ENCODE data around the gene SLC6A1.
A peak's percentile ranks its signal among the peaks of the same experiment; 100 is the strongest.
"Not testable (repeated sequence)": the region's sequence is repeated elsewhere in the genome, so short reads cannot be mapped to it uniquely, and the experiment has no call there.

The SLC6A1 gene

GRCh38 chr3:11060500-11061251, 68.1 kb downstream of the SLC6A1 start:
- DNase-seq (ENCODE audit: low spot score) = peak; percentile 67

GRCh38 chr3:11061268-11061871, 68.8 kb downstream of the SLC6A1 start:
- DNase-seq (ENCODE audit: low spot score) = not testable (repeated sequence)

GRCh38 chr3:11062704-11063103, 70.2 kb downstream of the SLC6A1 start:
- DNase-seq (ENCODE audit: low spot score) = no peak

GRCh38 chr3:11071096-11071755, 78.7 kb downstream of the SLC6A1 start:
- no peak for DNase-seq (ENCODE audit: low spot score)

GRCh38 chr3:11072631-11073030, 80.1 kb downstream of the SLC6A1 start:
- no peak for DNase-seq (ENCODE audit: low spot score)

GRCh38 chr3:11074011-11074410, 81.5 kb downstream of the SLC6A1 start:
- no peak for DNase-seq (ENCODE audit: low spot score)

- DNase-seq (ENCODE audit: low spot score) = no peak
These were observed 81.9 kb downstream of the SLC6A1 start for GRCh38 chr3:11074451-11074850.

GRCh38 chr3:11075122-11075521, 82.6 kb downstream of the SLC6A1 start:
- DNase-seq (ENCODE audit: low spot score) = not testable (repeated sequence)

- DNase-seq (ENCODE audit: low spot score) = no peak
These were observed 84.2 kb downstream of the SLC6A1 start for GRCh38 chr3:11076711-11077110.

- no peak for DNase-seq (ENCODE audit: low spot score)
These were observed 84.9 kb downstream of the SLC6A1 start for GRCh38 chr3:11077466-11077865.

GRCh38 chr3:11078826-11079515, 86.4 kb downstream of the SLC6A1 start:
- DNase-seq (ENCODE audit: low spot score) = no peak

- no peak for DNase-seq (ENCODE audit: low spot score)
These were observed 87.9 kb downstream of the SLC6A1 start for GRCh38 chr3:11080492-11080891.

GRCh38 chr3:11084098-11084497, 91.5 kb downstream of the SLC6A1 start:
- no peak for DNase-seq (ENCODE audit: low spot score)

GRCh38 chr3:11084677-11085076, 92.1 kb downstream of the SLC6A1 start:
- no peak for DNase-seq (ENCODE audit: low spot score)

GRCh38 chr3:11085093-11085840, 92.7 kb downstream of the SLC6A1 start:
- peak; percentile 5 for DNase-seq (ENCODE audit: low spot score)

- no peak for DNase-seq (ENCODE audit: low spot score)
These were observed 94.3 kb downstream of the SLC6A1 start for GRCh38 chr3:11086856-11087255.

GRCh38 chr3:11088066-11088465, 95.5 kb downstream of the SLC6A1 start:
- DNase-seq (ENCODE audit: low spot score) = no peak

GRCh38 chr3:11088831-11089230, 96.3 kb downstream of the SLC6A1 start:
- no peak for DNase-seq (ENCODE audit: low spot score)

Measured in RKO (cell line).